SK-N-SH (cell line): ENCODE results near the gene ELAPOR1. TPM values are rescaled to one million over a fixed set of nuclear protein-coding genes. Genes with fewer than 3 reads are reported as not detected.

Experiments used
- CTCF ChIA-PET: fragments of 300-600, 350-600 bp; formaldehyde crosslinking; extraction: SDS; loops from one replicate; lab custom pipeline; 2021; lab: Yijun Ruan, JAX
- POLR2A ChIA-PET: fragments of 350-600 bp; sonication (Branson Sonifier 250); formaldehyde crosslinking; extraction: SDS; loops from one replicate; lab custom pipeline; 2020; ENCODE audit warnings: antibody characterized with exemption, inconsistent platforms; lab: Yijun Ruan, JAX
- DNase-seq: peaks from one replicate; pipeline ENCODE4 v3.0.0; 2012
- H2AFZ ChIP-seq: fragments of 200-600 bp; sonication (generic); 2 replicates; pipeline ENCODE4 v1.8.1; 2016; ENCODE audit warnings: antibody characterized with exemption, mild to moderate bottlenecking, low read depth
- H3F3A ChIP-seq: fragments of 200-600 bp; sonication (generic); replicated peaks from 2 replicates; pipeline ENCODE3; 2016; ENCODE audit warnings: antibody characterized with exemption, mild to moderate bottlenecking; ENCODE audit not compliant: insufficient read depth
- H3K27ac ChIP-seq, 2 experiments: fragments of 200-500 bp in 1 of 2; fragments of 200-600 bp in 1 of 2; sonication (Bioruptor generic) in 1 of 2; sonication (generic), shearing (Covaris generic) in 1 of 2; 2 replicates each; pipeline versions ENCODE4 v1.5.1 to v1.6.1; 2014 to 2016; ENCODE audit warnings: low read depth in 2 of 2, inconsistent platforms in 1 of 2, low read length in 1 of 2, mild to moderate bottlenecking in 1 of 2, mixed read lengths in 1 of 2
- H3K27me3 ChIP-seq: fragments of 200-600 bp; sonication (generic), shearing (Covaris generic); 2 replicates; pipeline ENCODE4 v1.6.1; 2016; ENCODE audit warnings: mixed run types; ENCODE audit not compliant: insufficient read depth
- H3K36me3 ChIP-seq, 2 experiments: fragments of 200-500 bp in 1 of 2; fragments of 200-600 bp in 1 of 2; sonication (Bioruptor generic) in 1 of 2; sonication (generic) in 1 of 2; replicated peaks in 1 of 2; 2 replicates each; pipeline versions ENCODE3 to v1.5.1; 2014 to 2016; ENCODE audit warnings: low read length in 1 of 2, mild to moderate bottlenecking in 1 of 2; ENCODE audit not compliant: insufficient read depth in 2 of 2, control insufficient read depth in 1 of 2
- H3K4me1 ChIP-seq, 2 experiments: fragments of 200-500 bp in 1 of 2; fragments of 200-600 bp in 1 of 2; sonication (Bioruptor generic) in 1 of 2; sonication (generic), shearing (Covaris generic) in 1 of 2; 2 replicates each; pipeline versions ENCODE4 v1.5.1 to v1.6.1; 2014 to 2016; ENCODE audit warnings: low read depth in 1 of 2, low read length in 1 of 2, mixed run types in 1 of 2; ENCODE audit not compliant: insufficient read depth in 2 of 2, control insufficient read depth in 1 of 2
- H3K4me2 ChIP-seq: fragments of 200-600 bp; sonication (generic), shearing (Covaris generic); 2 replicates; pipeline ENCODE4 v1.6.1; 2017; ENCODE audit warnings: mixed run types
- H3K4me3 ChIP-seq, 2 experiments: fragments of 200-500 bp in 1 of 2; fragments of 200-600 bp in 1 of 2; sonication (Bioruptor generic) in 1 of 2; sonication (generic), shearing (Covaris generic) in 1 of 2; 2 replicates each; pipeline versions ENCODE4 v1.5.1 to v1.8.1; 2014 to 2016; ENCODE audit warnings: low read depth in 2 of 2, inconsistent platforms in 1 of 2, low read length in 1 of 2, mild to moderate bottlenecking in 1 of 2, mixed read lengths in 1 of 2, moderate library complexity in 1 of 2
- H3K79me2 ChIP-seq: fragments of 200-600 bp; sonication (generic); 2 replicates; pipeline ENCODE4 v1.8.1; 2017; ENCODE audit warnings: mild to moderate bottlenecking; ENCODE audit not compliant: insufficient read depth
- H3K9ac ChIP-seq: fragments of 200-600 bp; sonication (generic); 2 replicates; pipeline ENCODE4 v1.6.1; 2017; ENCODE audit warnings: mixed run types
- H3K9me2 ChIP-seq: fragments of 200-600 bp; sonication (generic); 2 replicates; pipeline ENCODE4 v1.6.1; 2017; ENCODE audit warnings: mixed run types
- H3K9me3 ChIP-seq: fragments of 200-600 bp; sonication (generic); 2 replicates; pipeline ENCODE4 v1.6.1; 2017; ENCODE audit warnings: mixed run types, mild to moderate bottlenecking, moderate library complexity
- H4K20me1 ChIP-seq: fragments of 200-600 bp; sonication (generic); 2 replicates; pipeline ENCODE4 v1.6.1; 2017; ENCODE audit warnings: mild to moderate bottlenecking, mixed run types; ENCODE audit not compliant: insufficient read depth
- ELF1 ChIP-seq: IDR thresholded peaks from 2 replicates; pipeline ENCODE4 v1.4.0; 2012
- FOSL2 ChIP-seq: IDR thresholded peaks from 2 replicates; pipeline ENCODE4 v1.4.0; 2012; ENCODE audit warnings: low read depth, mild to moderate bottlenecking, moderate library complexity, borderline replicate concordance
- GABPA ChIP-seq: IDR thresholded peaks from 2 replicates; pipeline ENCODE4 v1.4.0; 2012; ENCODE audit warnings: low read depth, mild to moderate bottlenecking
- GATA2 ChIP-seq: sonication (generic); formaldehyde crosslinking; IDR thresholded peaks from 2 replicates; pipeline ENCODE4 v1.5.0; 2020; ENCODE audit warnings: mild to moderate bottlenecking, missing genetic modification reagents
- MEF2A ChIP-seq: IDR thresholded peaks from 2 replicates; pipeline ENCODE4 v1.4.0; 2012; ENCODE audit warnings: low read depth, borderline replicate concordance
- MXI1 ChIP-seq: IDR thresholded peaks from 2 replicates; pipeline ENCODE4 v1.6.1; 2012; ENCODE audit warnings: mild to moderate bottlenecking, low read depth, low read length, improper control_type of control experiment
- NFIC ChIP-seq: IDR thresholded peaks from 2 replicates; pipeline ENCODE4 v1.4.0; 2012; ENCODE audit warnings: borderline replicate concordance
- NRF1 ChIP-seq: IDR thresholded peaks from 2 replicates; pipeline ENCODE4 v1.6.1; 2012; ENCODE audit warnings: low read depth, mild to moderate bottlenecking, low read length
- RAD21 ChIP-seq: IDR thresholded peaks from 2 replicates; pipeline ENCODE4 v1.6.1; 2012; ENCODE audit warnings: mild to moderate bottlenecking, low read length
- RCOR1 ChIP-seq: fragments of 150-350 bp; IDR thresholded peaks from 2 replicates; pipeline ENCODE4 v1.6.1; 2017; ENCODE audit warnings: antibody characterized with exemption, low read length
- RXRA ChIP-seq: IDR thresholded peaks from 2 replicates; pipeline ENCODE4 v1.4.0; 2012; ENCODE audit warnings: low read depth, mild to moderate bottlenecking, borderline replicate concordance
- SIN3A ChIP-seq: IDR thresholded peaks from 2 replicates; pipeline ENCODE4 v1.6.1; 2012; ENCODE audit warnings: low read depth, mild to moderate bottlenecking, low read length, moderate library complexity, borderline replicate concordance
- SMC3 ChIP-seq: IDR thresholded peaks from 2 replicates; pipeline ENCODE4 v1.6.1; 2012; ENCODE audit warnings: low read depth, low read length, improper control_type of control experiment
- TAF1 ChIP-seq: IDR thresholded peaks from 2 replicates; pipeline ENCODE4 v1.6.1; 2012; ENCODE audit warnings: low read depth, mild to moderate bottlenecking, low read length, moderate library complexity, borderline replicate concordance
- TEAD4 ChIP-seq: IDR thresholded peaks from 2 replicates; pipeline ENCODE4 v1.4.0; 2012; ENCODE audit warnings: mild to moderate bottlenecking, borderline replicate concordance; ENCODE audit not compliant: insufficient read depth
- YY1 ChIP-seq: IDR thresholded peaks from 2 replicates; pipeline ENCODE4 v1.4.0; 2012; ENCODE audit warnings: low read depth, mild to moderate bottlenecking
- WGBS: methylation state at CpG from one replicate; pipeline ENCODE4 v1.1.6; 2017; ENCODE audit warnings: low lambda C conversion rate; 5-methylcytosine and 5-hydroxymethylcytosine counted together
- polyA plus RNA-seq, 3 experiments: library from polyadenylated mRNA; depleted of rRNA; stranded (reverse); fragments of >200 nt; gene quantifications; 2 replicates each; pipeline ENCODE4 v1.2.3, GENCODE V29; 2012
- TF ChIP-seq, protein P1 (sequence below): IDR thresholded peaks from 2 replicates; pipeline ENCODE4; 2012
- TF ChIP-seq, protein P2 (sequence below): fragments of 150-350 bp; IDR thresholded peaks from 2 replicates; pipeline ENCODE4 v1.6.1; 2017; ENCODE audit warnings: antibody characterized with exemption, low read length, low read depth, borderline replicate concordance
- TF ChIP-seq, protein P3 (sequence below): fragments of 150-350 bp; IDR thresholded peaks from 2 replicates; pipeline ENCODE4 v1.6.1; 2016; ENCODE audit warnings: mild to moderate bottlenecking, low read depth, low read length
- TF ChIP-seq, protein P4 (sequence below): IDR thresholded peaks from 2 replicates; pipeline ENCODE4 v1.6.1; 2012; ENCODE audit warnings: mild to moderate bottlenecking, low read depth, low read length, moderate library complexity
- TF ChIP-seq, protein P5 (sequence below): IDR thresholded peaks from 2 replicates; pipeline ENCODE4 v1.4.0; 2012; ENCODE audit warnings: low read depth

The ELAPOR1 gene
- polyA plus RNA-seq, 1 of the 3 experiments (the other 2 are of a cell fraction), result 1.2 TPM

DNA sequence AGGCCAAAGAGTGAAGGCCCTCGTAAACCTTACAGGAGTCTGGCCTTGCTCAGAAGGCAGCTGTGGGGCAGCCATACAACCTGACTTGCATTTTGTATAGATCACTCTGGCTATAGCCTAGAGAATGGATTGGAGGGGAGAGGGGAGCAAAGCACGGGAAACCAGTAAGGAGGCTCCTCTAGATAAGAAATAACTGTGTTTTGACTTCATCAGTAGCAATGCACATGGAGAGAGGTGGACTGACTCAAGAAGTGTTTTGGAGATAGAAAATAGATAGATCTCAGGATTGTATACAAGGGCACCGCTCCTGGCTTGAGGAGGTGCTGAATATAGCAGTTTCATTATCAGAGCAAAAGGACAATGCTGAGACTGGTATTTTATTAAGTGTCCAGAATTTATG, 26.5 kb downstream of the ELAPOR1 start:
- H3K9ac ChIP-seq, result no peak overlapping the region
- TF ChIP-seq MXI1 (no peak), ELF1 (no peak), SMC3 (no peak), TEAD4 (no peak), FOSL2 (no peak), YY1 (no peak), RAD21 (no peak), SIN3A (no peak), RCOR1 (no peak), GATA2 (CRISPR knock-in tag) (no peak), TAF1 (no peak)
- TF ChIP-seq, protein P1, sequence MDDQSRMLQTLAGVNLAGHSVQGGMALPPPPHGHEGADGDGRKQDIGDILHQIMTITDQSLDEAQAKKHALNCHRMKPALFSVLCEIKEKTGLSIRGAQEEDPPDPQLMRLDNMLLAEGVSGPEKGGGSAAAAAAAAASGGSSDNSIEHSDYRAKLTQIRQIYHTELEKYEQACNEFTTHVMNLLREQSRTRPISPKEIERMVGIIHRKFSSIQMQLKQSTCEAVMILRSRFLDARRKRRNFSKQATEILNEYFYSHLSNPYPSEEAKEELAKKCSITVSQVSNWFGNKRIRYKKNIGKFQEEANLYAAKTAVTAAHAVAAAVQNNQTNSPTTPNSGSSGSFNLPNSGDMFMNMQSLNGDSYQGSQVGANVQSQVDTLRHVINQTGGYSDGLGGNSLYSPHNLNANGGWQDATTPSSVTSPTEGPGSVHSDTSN, result no peak
- TF ChIP-seq, protein P2, sequence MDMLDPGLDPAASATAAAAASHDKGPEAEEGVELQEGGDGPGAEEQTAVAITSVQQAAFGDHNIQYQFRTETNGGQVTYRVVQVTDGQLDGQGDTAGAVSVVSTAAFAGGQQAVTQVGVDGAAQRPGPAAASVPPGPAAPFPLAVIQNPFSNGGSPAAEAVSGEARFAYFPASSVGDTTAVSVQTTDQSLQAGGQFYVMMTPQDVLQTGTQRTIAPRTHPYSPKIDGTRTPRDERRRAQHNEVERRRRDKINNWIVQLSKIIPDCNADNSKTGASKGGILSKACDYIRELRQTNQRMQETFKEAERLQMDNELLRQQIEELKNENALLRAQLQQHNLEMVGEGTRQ, result no peak
- TF ChIP-seq, protein P3, sequence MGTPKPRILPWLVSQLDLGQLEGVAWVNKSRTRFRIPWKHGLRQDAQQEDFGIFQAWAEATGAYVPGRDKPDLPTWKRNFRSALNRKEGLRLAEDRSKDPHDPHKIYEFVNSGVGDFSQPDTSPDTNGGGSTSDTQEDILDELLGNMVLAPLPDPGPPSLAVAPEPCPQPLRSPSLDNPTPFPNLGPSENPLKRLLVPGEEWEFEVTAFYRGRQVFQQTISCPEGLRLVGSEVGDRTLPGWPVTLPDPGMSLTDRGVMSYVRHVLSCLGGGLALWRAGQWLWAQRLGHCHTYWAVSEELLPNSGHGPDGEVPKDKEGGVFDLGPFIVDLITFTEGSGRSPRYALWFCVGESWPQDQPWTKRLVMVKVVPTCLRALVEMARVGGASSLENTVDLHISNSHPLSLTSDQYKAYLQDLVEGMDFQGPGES, result no peak
- no peak overlapping the region for H3K4me2 ChIP-seq
- WGBS, result 71% methylated on average over 3 of the region's 3 CpGs
- no peaks in the 10 kb centered on the region for H3K36me3 ChIP-seq
- no peaks in the 10 kb centered on the region for H3K9me3 ChIP-seq
- H3F3A ChIP-seq, result peaks cover 4% of the 10 kb centered on the region
- H3K27me3 ChIP-seq, result no peaks in the 10 kb centered on the region
- H3K9me2 ChIP-seq, result no peaks in the 10 kb centered on the region
- ChIA-PET POLR2A (interaction anchor here (0.6 kb wide), 1 partner anchor 22 kb away, joined by 3 read pairs; no protein-coding TSS in a partner anchor), CTCF (interaction anchor here (1.3 kb wide), 1 partner anchor 28 kb away, joined by 7 read pairs; a partner anchor contains a TSS)
- H4K20me1 ChIP-seq, result no peaks in the 10 kb centered on the region
- no peaks in the 10 kb centered on the region for H3K79me2 ChIP-seq
- H2AFZ ChIP-seq, result no peak overlapping the region
- no peak overlapping the region for H3K27ac ChIP-seq
- H3K4me3 ChIP-seq, result no peak overlapping the region
- no peak for DNase-seq
- no peaks in the 10 kb centered on the region for H3K4me1 ChIP-seq

DNA sequence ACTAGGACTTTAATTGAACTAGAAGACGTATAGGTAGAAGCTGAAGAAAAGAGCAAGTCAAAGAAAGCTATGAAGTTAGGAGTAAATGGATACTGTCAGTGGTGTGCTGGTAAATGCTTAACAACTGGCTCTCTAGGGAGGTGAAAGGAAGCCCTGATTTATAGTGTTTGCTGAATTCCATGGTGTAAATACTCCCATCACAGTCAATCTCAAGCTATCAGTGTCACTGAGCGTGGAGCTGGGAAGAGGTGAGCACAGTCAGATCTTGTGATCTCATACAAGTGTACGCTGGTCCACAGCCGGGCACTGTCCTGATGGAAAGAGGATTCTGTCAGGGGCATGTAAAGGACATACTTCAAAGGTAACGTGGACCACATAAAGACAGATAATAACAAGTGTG, 28.3 kb downstream of the ELAPOR1 start:
- no peaks in the 10 kb centered on the region for H3K4me1 ChIP-seq
- H4K20me1 ChIP-seq, result no peaks in the 10 kb centered on the region
- H3K9me3 ChIP-seq, result no peaks in the 10 kb centered on the region
- no peak overlapping the region for H3K4me3 ChIP-seq
- no peaks in the 10 kb centered on the region for H3K27me3 ChIP-seq
- ChIA-PET CTCF (interaction anchor here (1.1 kb wide), 1 partner anchor 30 kb away, joined by 5 read pairs; a partner anchor contains a TSS), POLR2A (no interaction called here)
- H2AFZ ChIP-seq, result no peak overlapping the region
- no peaks in the 10 kb centered on the region for H3K36me3 ChIP-seq
- H3K27ac ChIP-seq, result no peak overlapping the region
- no peaks in the 10 kb centered on the region for H3K79me2 ChIP-seq
- DNase-seq, result no peak
- H3K9ac ChIP-seq, result no peak overlapping the region
- H3F3A ChIP-seq, result peaks cover 4% of the 10 kb centered on the region
- 89% methylated on average over 5 of the region's 5 CpGs for WGBS
- H3K4me2 ChIP-seq, result no peak overlapping the region
- no peaks in the 10 kb centered on the region for H3K9me2 ChIP-seq
- TF ChIP-seq NRF1 (no peak), ELF1 (no peak), GABPA (no peak), RXRA (no peak), NFIC (no peak), MEF2A (no peak)
- TF ChIP-seq, protein P4, sequence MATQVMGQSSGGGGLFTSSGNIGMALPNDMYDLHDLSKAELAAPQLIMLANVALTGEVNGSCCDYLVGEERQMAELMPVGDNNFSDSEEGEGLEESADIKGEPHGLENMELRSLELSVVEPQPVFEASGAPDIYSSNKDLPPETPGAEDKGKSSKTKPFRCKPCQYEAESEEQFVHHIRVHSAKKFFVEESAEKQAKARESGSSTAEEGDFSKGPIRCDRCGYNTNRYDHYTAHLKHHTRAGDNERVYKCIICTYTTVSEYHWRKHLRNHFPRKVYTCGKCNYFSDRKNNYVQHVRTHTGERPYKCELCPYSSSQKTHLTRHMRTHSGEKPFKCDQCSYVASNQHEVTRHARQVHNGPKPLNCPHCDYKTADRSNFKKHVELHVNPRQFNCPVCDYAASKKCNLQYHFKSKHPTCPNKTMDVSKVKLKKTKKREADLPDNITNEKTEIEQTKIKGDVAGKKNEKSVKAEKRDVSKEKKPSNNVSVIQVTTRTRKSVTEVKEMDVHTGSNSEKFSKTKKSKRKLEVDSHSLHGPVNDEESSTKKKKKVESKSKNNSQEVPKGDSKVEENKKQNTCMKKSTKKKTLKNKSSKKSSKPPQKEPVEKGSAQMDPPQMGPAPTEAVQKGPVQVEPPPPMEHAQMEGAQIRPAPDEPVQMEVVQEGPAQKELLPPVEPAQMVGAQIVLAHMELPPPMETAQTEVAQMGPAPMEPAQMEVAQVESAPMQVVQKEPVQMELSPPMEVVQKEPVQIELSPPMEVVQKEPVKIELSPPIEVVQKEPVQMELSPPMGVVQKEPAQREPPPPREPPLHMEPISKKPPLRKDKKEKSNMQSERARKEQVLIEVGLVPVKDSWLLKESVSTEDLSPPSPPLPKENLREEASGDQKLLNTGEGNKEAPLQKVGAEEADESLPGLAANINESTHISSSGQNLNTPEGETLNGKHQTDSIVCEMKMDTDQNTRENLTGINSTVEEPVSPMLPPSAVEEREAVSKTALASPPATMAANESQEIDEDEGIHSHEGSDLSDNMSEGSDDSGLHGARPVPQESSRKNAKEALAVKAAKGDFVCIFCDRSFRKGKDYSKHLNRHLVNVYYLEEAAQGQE, result no peak
- TF ChIP-seq, protein P5, sequence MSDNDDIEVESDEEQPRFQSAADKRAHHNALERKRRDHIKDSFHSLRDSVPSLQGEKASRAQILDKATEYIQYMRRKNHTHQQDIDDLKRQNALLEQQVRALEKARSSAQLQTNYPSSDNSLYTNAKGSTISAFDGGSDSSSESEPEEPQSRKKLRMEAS, result no peak
- TF ChIP-seq, protein P3, result no peak
